Hepatocyte (in vitro differentiated cells): ENCODE results near the gene OXSR1. TPM values are rescaled to one million over a fixed set of nuclear protein-coding genes. Genes with fewer than 3 reads are reported as not detected.
A peak's percentile ranks its signal among the peaks of the same experiment; 100 is the strongest.

ENCODE experiments used
- DNase-seq: peaks from one replicate; pipeline ENCODE4 v3.0.0-alpha.2; 2016; ENCODE audit warnings: low spot score
- H2AFZ ChIP-seq: fragments of 200-600 bp; sonication (generic); 2 replicates; pipeline ENCODE4 v1.6.0; 2016; ENCODE audit warnings: antibody characterized with exemption, mild to moderate bottlenecking
- H3K27ac ChIP-seq: fragments of 200-600 bp; sonication (generic); 2 replicates; pipeline ENCODE4 v1.5.1; 2016; ENCODE audit warnings: mild to moderate bottlenecking
- H3K27me3 ChIP-seq: fragments of 200-600 bp; sonication (generic); 2 replicates; pipeline ENCODE4 v1.6.1; 2016
- H3K36me3 ChIP-seq: fragments of 200-600 bp; sonication (generic); replicated peaks from 2 replicates; pipeline ENCODE4 v1.5.1; 2016; ENCODE audit warnings: low read depth; ENCODE audit not compliant: insufficient read depth
- H3K4me1 ChIP-seq: fragments of 200-600 bp; sonication (generic); 2 replicates; pipeline ENCODE4 v1.5.1; 2016; ENCODE audit warnings: mild to moderate bottlenecking, moderate library complexity; ENCODE audit not compliant: insufficient read depth
- H3K4me2 ChIP-seq: fragments of 200-600 bp; sonication (generic); 2 replicates; pipeline ENCODE4 v1.6.0; 2016
- H3K4me3 ChIP-seq: fragments of 200-600 bp; sonication (generic); 2 replicates; pipeline ENCODE4 v1.5.1; 2016; ENCODE audit warnings: mild to moderate bottlenecking
- H3K79me2 ChIP-seq: fragments of 200-600 bp; sonication (generic); 2 replicates; pipeline ENCODE4 v1.6.0; 2017; ENCODE audit warnings: mild to moderate bottlenecking
- H3K9me2 ChIP-seq: fragments of 200-600 bp; sonication (generic); replicated peaks from 2 replicates; pipeline ENCODE4 v1.6.0; 2017; ENCODE audit warnings: mild to moderate bottlenecking; ENCODE audit not compliant: insufficient read depth
- H3K9me3 ChIP-seq: fragments of 200-600 bp; sonication (generic); 2 replicates; pipeline ENCODE4 v1.5.1; 2016; ENCODE audit warnings: low read depth, mild to moderate bottlenecking
- H4K20me1 ChIP-seq: fragments of 200-600 bp; sonication (generic); 2 replicates; pipeline ENCODE4 v1.6.0; 2016; ENCODE audit warnings: mild to moderate bottlenecking; ENCODE audit not compliant: insufficient read depth, poor library complexity, severe bottlenecking
- EZH2 ChIP-seq: fragments of 200-600 bp; sonication (generic); IDR thresholded peaks from 2 replicates; pipeline ENCODE4 v1.6.1; 2016; ENCODE audit warnings: antibody characterized with exemption, mild to moderate bottlenecking, borderline replicate concordance
- EZH2phosphoT487 ChIP-seq: fragments of 200-600 bp; sonication (generic); IDR thresholded peaks from one replicate; pipeline ENCODE4 v1.6.1; 2018; ENCODE audit warnings: antibody characterized with exemption, mild to moderate bottlenecking, low read depth, moderate library complexity; ENCODE audit not compliant: unreplicated experiment, severe bottlenecking
- WGBS: methylation state at CpG from one replicate; pipeline ENCODE4 v1.1.6; 2016; ENCODE audit warnings: low lambda C conversion rate; ENCODE audit errors: missing lambda C conversion rate; 5-methylcytosine and 5-hydroxymethylcytosine counted together
- polyA plus RNA-seq: library from polyadenylated mRNA; unstranded; fragments of >200 nt; fragmentation: Nextera tagmentation; extraction: Ambion mirVana; gene quantifications from 2 replicates; pipeline ENCODE4 v1.2.1, GENCODE V29; 2016
- total RNA-seq: library from RNA; depleted of rRNA; stranded (reverse); fragments of >200 nt; gene quantifications from 2 replicates; pipeline ENCODE4 v1.2.3, GENCODE V29; 2014
- TF ChIP-seq, protein P1 (sequence below): fragments of 200-600 bp; sonication (generic); IDR thresholded peaks from 2 replicates; pipeline ENCODE4 v1.5.1; 2016; ENCODE audit warnings: antibody characterized with exemption, mild to moderate bottlenecking; ENCODE audit not compliant: poor library complexity

Gene OXSR1
- total and polyA plus RNA-seq, 2 experiments from 2014 or later = 15.7 to 30.7 TPM

DNA sequence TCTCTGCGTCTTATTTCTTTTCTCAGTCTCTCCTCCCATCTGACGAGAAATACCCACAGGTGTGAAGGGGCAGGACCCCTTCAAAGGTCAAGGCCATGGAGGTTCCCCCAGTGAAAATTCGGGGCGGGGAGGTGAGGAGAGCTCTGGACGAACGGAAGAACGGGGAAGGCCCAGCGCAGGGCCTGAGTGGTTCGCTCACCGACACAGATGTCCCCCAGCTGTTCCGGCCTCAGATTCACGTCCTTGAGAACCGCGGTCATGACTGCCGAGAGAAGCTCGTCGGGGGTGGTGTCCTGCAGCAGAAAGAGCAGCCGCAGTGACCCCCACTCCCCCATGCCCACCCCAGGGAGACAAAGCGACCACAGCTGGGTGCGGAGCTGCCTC lies 29.0 kb upstream of the OXSR1 start:
- peaks cover 52% of the 10 kb centered on the region for H3K4me1 ChIP-seq
- WGBS = 0% methylated on average over 20 of the region's 20 CpGs
- peak overlapping the region; percentile 56 for H3K4me3 ChIP-seq
- no peak for DNase-seq
- no peaks in the 10 kb centered on the region for H3K36me3 ChIP-seq
- TF ChIP-seq EZH2phosphoT487 = no peak
- H4K20me1 ChIP-seq = peaks cover 4% of the 10 kb centered on the region
- H3K9me3 ChIP-seq = no peaks in the 10 kb centered on the region
- peak overlapping the region; percentile 88 for H3K4me2 ChIP-seq
- no peak overlapping the region for H2AFZ ChIP-seq
- H3K27ac ChIP-seq = peak overlapping the region; percentile 96
- peaks cover 68% of the 10 kb centered on the region for H3K79me2 ChIP-seq
- no peaks in the 10 kb centered on the region for H3K27me3 ChIP-seq
- H3K9me2 ChIP-seq = no peaks in the 10 kb centered on the region

DNA sequence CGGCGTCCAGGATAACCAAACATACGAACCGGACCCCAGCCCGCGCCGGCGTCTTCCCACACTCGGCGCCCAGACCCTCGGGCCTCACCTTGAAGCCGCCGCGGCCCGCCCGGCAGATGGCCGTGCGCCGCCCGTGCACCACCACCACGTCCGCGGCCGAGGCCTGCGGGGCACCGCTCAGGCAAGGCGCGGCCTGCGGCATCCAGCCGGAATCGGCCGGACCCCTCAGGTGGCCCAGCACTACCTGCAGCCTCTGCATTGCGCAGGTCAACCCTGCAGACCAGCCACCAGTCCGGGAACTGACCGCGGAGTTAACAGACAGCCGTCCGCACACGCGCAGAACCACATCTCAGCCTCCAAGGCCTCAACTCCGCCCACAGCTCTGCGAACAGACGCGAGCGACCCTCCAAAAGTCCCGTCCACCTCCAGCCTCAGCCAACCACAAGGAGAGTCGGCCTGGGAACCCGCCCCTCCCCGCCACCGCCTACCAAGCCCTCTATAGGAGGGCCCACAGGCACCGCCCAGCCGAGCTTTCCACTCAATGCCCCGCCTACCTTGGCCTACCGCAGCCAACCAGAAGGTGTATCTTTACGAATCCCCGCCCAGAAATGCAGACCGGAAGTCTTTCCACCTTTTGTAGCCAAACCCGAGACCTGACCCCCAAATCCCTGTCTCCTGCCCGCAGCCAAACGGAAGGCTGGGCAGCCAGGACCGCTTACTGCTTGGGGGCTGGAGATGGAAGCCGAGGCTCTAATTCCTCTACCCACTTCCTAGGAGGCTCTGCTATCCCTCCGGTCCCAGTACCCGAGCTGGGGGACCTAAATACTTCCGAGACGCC lies 28.3 kb upstream of the OXSR1 start, which contains the start of gene ACAA1:
TSS of gene ACAA1 (minus strand) at position 351 of the 838 bp plus-strand sequence. CDS start at position 259, 92 bp downstream.
- peak within 1 kb of the TSS; percentile 98 for H2AFZ ChIP-seq
- H3K27ac ChIP-seq = peak within 1 kb of the TSS; percentile 96
- TF ChIP-seq, protein P1, sequence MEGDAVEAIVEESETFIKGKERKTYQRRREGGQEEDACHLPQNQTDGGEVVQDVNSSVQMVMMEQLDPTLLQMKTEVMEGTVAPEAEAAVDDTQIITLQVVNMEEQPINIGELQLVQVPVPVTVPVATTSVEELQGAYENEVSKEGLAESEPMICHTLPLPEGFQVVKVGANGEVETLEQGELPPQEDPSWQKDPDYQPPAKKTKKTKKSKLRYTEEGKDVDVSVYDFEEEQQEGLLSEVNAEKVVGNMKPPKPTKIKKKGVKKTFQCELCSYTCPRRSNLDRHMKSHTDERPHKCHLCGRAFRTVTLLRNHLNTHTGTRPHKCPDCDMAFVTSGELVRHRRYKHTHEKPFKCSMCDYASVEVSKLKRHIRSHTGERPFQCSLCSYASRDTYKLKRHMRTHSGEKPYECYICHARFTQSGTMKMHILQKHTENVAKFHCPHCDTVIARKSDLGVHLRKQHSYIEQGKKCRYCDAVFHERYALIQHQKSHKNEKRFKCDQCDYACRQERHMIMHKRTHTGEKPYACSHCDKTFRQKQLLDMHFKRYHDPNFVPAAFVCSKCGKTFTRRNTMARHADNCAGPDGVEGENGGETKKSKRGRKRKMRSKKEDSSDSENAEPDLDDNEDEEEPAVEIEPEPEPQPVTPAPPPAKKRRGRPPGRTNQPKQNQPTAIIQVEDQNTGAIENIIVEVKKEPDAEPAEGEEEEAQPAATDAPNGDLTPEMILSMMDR = no peak
- TF ChIP-seq EZH2phosphoT487 (no peak), EZH2 (no peak)

DNA sequence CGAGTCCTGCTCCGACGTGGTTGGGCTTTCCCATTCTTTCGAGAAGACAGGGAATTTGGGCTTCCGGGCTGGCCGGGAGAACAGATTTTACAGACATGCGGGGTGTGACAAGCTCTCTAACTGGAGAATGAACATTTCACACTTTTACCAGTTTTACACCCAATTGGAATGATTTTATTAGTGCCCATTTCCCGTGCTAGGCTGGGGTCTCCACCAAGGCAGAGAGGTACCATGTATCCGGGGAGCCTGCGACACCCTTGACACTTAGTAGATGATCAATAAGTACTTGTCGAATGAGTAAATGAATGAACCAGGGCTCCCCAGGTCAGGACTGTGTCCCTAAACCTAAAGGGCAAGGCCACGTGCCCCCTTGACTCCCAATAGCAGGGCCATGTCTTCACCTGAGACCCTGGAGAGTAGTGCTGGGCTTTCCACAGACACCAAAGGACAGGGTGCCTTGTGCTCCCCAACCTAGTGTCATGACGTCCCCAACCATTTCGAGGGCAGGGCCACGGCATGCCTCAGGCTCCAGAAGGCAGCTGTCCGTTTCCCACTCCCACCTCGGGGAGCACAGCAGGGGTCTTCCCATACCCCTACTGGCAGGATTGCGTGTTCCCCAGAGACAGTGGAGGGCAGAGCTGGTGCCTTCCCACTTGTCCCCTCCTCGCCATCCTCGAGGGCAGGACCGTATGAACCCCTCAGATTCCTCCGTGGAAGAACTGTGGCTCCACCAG lies 27.6 kb upstream of the OXSR1 start:
- H2AFZ ChIP-seq = peak overlapping the region; percentile 98
- no peaks in the 10 kb centered on the region for H3K9me2 ChIP-seq
- 26% methylated on average over 21 of the region's 22 CpGs for WGBS
- H3K79me2 ChIP-seq = peaks cover 54% of the 10 kb centered on the region
- H3K4me1 ChIP-seq = peaks cover 38% of the 10 kb centered on the region
- H4K20me1 ChIP-seq = peaks cover 4% of the 10 kb centered on the region
- peak overlapping the region; percentile 96 for H3K27ac ChIP-seq
- no peak for DNase-seq
- peak overlapping the region; percentile 79 for H3K4me2 ChIP-seq
- no peaks in the 10 kb centered on the region for H3K27me3 ChIP-seq
- no peaks in the 10 kb centered on the region for H3K36me3 ChIP-seq
- no peaks in the 10 kb centered on the region for H3K9me3 ChIP-seq
- TF ChIP-seq EZH2phosphoT487 (no peak), EZH2 (no peak)
- TF ChIP-seq, protein P1 = no peak
- H3K4me3 ChIP-seq = peak overlapping the region; percentile 89

More for the DNA sequence above, 28.3 kb upstream of the OXSR1 start, which contains the start of gene ACAA1:
- H3K4me3 ChIP-seq = peak within 1 kb of the TSS; percentile 56
- H3K9me3 ChIP-seq = no peaks in the 10 kb centered on the region
- peaks cover 46% of the 10 kb centered on the region for H3K4me1 ChIP-seq
- H3K36me3 ChIP-seq = no peaks in the 10 kb centered on the region
- peaks cover 62% of the 10 kb centered on the region for H3K79me2 ChIP-seq
- peak; percentile 100 for DNase-seq
- 2% methylated on average over 62 of the region's 66 CpGs for WGBS
- H3K4me2 ChIP-seq = peak within 1 kb of the TSS; percentile 88
- no peaks in the 10 kb centered on the region for H3K27me3 ChIP-seq
- peaks cover 4% of the 10 kb centered on the region for H4K20me1 ChIP-seq
- no peaks in the 10 kb centered on the region for H3K9me2 ChIP-seq
